Ovary (tissue), 9 donors: ENCODE data around the gene KIAA1191. TPM values are rescaled to one million over a fixed set of nuclear protein-coding genes. Genes with fewer than 3 reads are reported as not detected.
A peak's percentile ranks its signal among the peaks of the same experiment; 100 is the strongest.

Experiments used
- DNase-seq, 5 donors: peaks; one replicate each; pipeline ENCODE4 v3.0.0-alpha.2; 2019 to 2020
- H3K27ac ChIP-seq, 2 donors: fragments of 200-600 bp; one replicate each; pipeline versions ENCODE4 v1.5.1 to v1.8.0; 2019 to 2022
- H3K27me3 ChIP-seq: fragments of 200-600 bp; one replicate; pipeline ENCODE4 v1.8.0; 2022
- H3K36me3 ChIP-seq: fragments of 200-600 bp; sonication (generic); one replicate; pipeline ENCODE4 v1.5.1; 2019
- H3K4me1 ChIP-seq: one replicate; pipeline ENCODE4 v1.8.1; 2013; ENCODE audit warnings: mild to moderate bottlenecking, moderate library complexity; ENCODE audit not compliant: insufficient read depth
- H3K4me3 ChIP-seq: fragments of 200-600 bp; sonication (generic); one replicate; pipeline ENCODE4 v1.5.1; 2017
- H3K9me3 ChIP-seq, 2 donors: fragments of 200-600 bp in 1 of 2; sonication (generic) in 1 of 2; one replicate each; pipeline versions ENCODE4 v1.5.1 to v1.8.1; 2013 to 2019; ENCODE audit warnings: mild to moderate bottlenecking in 1 of 2, moderate library complexity in 1 of 2
- EP300 ChIP-seq: sonication (generic); formaldehyde crosslinking; IDR thresholded peaks from one replicate; pipeline ENCODE4 v1.6.1; 2017; ENCODE audit warnings: antibody characterized with exemption
- POLR2A ChIP-seq: fragments of 450-650 bp; IDR thresholded peaks from one replicate; pipeline ENCODE4 v1.6.1; 2017; ENCODE audit warnings: antibody characterized with exemption, mild to moderate bottlenecking, moderate library complexity
- WGBS, 3 donors: extraction: QIAGEN DNeasy Blood & Tissue Kit in 1 of 3; methylation state at CpG; one replicate each; pipeline versions ENCODE4 v1.1.5 to v1.1.7; 2013 to 2017; 5-methylcytosine and 5-hydroxymethylcytosine counted together
- intact Hi-C, 4 donors: fragments of 100-400 bp; cut with DNase I; formaldehyde crosslinking; loops; one replicate each; pipeline versions ENCODE4 v1.11.0 to v1.15.1; 2022 to 2023
- polyA plus RNA-seq, 2 donors: library from polyadenylated mRNA; stranded (reverse); fragments of 200-250 nt in 1 of 2; fragments of 350-450 nt in 1 of 2; fragmentation: Illumina TruSeq in 1 of 2; extraction: RNeasy Lipid Tissue Mini Kit (QIAGEN cat#74804) in 1 of 2; gene quantifications; one replicate each; pipeline ENCODE4 v1.2.3, GENCODE V29; 2013 to 2014
- total RNA-seq, 7 donors: library from RNA; depleted of rRNA in 2 of 7; stranded (reverse); fragments of >200 nt in 2 of 7; fragmentation: NEBNext Ultra II Directional in 3 of 7; extraction: Animal tissue kit (Norgen Biotek cat#: 25700) in 3 of 7; gene quantifications; one replicate each; pipeline versions ENCODE4 v1.1.0 to v1.2.4, GENCODE V29; 2016 to 2023
- TF ChIP-seq, protein P1 (sequence below), 3 donors: fragments of 450-650 bp in 2 of 3; fragments of 200-600 bp in 1 of 3; IDR thresholded peaks; one replicate each; pipeline versions ENCODE4 v1.5.1 to v1.8.0; 2016 to 2022; ENCODE audit warnings: antibody characterized with exemption in 3 of 3, mild to moderate bottlenecking in 1 of 3
- donor health status: DM: no; HTN: no; CAD: no; lungs with moderate emphysema.
- donor health status: DM: no; HTN: no; CAD: no.
- donor health status: Bipolar disorder and iron deficiency.
- donor health status: DM: yes; HTN: yes; CAD: no.
- donor health status: DM: no; HTN: no; CAD: no.
- donor health status: DM: yes; HTN: yes; CAD: no.

KIAA1191 gene
- total and polyA plus RNA-seq, 9 donors: 87.5 to 166 (median 116) TPM

DNA sequence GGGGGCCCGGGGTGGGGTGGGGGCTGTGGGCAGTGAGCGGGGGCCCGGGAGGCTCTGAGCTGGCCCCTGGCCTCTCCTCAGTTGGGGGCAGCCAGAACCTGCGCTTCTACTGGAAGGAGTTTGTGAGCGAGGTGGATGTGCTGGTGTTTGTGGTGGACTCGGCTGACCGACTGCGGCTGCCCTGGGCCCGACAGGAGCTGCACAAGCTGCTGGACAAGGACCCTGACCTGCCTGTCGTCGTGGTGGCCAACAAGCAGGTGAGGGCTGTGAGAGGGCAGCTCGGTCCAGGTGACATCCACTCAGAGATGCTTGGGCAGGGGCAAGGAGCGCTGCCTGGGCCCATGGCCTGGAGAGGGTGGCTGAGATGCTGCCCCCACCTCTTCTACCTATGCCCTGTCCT, 7.2 kb upstream of the KIAA1191 start:
- Histone ChIP-seq H3K36me3 (no peaks in the 10 kb centered on the region), H3K27ac (no peak overlapping the region), H3K4me3 (no peak overlapping the region), H3K4me1 (peaks cover 11% of the 10 kb centered on the region), H3K27me3 (no peaks in the 10 kb centered on the region), H3K9me3 (no peaks in the 10 kb centered on the region)
- no peak for DNase-seq
- WGBS, 3 donors: 85 to 91% (median 90%) methylated on average over 12 to 13 of the region's 13 CpGs
- intact Hi-C loops: loop anchor here in 1 of 4 donors (10.0 kb wide), 1 partner anchor 194 kb away; no protein-coding TSS in a partner anchor
- no peak for TF ChIP-seq POLR2A
- TF ChIP-seq, protein P1, sequence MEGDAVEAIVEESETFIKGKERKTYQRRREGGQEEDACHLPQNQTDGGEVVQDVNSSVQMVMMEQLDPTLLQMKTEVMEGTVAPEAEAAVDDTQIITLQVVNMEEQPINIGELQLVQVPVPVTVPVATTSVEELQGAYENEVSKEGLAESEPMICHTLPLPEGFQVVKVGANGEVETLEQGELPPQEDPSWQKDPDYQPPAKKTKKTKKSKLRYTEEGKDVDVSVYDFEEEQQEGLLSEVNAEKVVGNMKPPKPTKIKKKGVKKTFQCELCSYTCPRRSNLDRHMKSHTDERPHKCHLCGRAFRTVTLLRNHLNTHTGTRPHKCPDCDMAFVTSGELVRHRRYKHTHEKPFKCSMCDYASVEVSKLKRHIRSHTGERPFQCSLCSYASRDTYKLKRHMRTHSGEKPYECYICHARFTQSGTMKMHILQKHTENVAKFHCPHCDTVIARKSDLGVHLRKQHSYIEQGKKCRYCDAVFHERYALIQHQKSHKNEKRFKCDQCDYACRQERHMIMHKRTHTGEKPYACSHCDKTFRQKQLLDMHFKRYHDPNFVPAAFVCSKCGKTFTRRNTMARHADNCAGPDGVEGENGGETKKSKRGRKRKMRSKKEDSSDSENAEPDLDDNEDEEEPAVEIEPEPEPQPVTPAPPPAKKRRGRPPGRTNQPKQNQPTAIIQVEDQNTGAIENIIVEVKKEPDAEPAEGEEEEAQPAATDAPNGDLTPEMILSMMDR (IDR thresholded peaks at IDR 0.05): no peak
- TF ChIP-seq EP300: no peak

DNA sequence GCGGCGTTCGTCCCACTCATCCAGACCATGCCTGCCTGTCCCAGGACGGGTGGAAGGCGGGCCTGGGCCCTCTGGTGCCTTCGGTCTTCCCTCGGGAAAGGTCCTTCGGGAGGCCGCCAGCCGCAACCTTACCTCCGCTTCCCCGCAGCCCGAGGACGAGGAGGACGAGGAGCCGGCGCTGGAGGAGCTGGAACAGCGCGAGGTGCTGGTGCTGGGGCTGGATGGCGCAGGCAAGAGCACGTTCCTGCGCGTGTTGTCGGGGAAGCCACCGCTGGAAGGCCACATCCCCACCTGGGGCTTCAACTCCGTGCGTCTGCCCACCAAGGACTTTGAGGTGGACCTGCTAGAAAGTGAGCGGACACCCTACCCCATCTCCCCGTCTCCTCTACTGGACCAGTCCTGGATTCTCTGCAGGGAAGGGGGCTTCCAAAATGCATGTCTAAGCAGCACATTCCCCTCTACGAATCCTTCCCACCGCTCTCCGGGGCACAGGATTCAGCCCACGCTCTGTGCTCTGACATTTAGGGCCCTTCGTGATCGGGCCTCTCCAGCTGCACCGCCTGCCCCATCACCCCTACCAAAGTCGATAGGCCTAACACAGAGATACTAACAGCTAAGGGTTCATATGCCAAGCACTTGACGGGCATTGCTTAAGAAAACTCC, 4.8 kb upstream of the KIAA1191 start:
- Histone ChIP-seq H3K36me3 (no peaks in the 10 kb centered on the region), H3K4me3 (peak overlapping the region; percentile 68), H3K27ac (peak overlapping the region in 1 of 2 donors; percentile 92), H3K4me1 (peaks cover 8% of the 10 kb centered on the region), H3K9me3 (no peaks in the 10 kb centered on the region), H3K27me3 (no peaks in the 10 kb centered on the region)
- no peak for DNase-seq
- TF ChIP-seq, protein P1 (IDR thresholded peaks at IDR 0.05): no peak
- TF ChIP-seq POLR2A: no peak
- TF ChIP-seq EP300: no peak
- intact Hi-C loops: loop anchor here in 1 of 4 donors (10.0 kb wide), 1 partner anchor 192 kb away; no protein-coding TSS in a partner anchor
- WGBS, 3 donors: 28 to 43% (median 31%) methylated on average over 38 of the region's 38 CpGs

GRCh38 chr5:176365351-176366231, 4.0 kb upstream of the KIAA1191 start, which contains the start of gene ARL10:
Gene ARL10 (plus strand): TSS chr5:176365487. CDS start chr5:176365564, 77 bp downstream.
- Histone ChIP-seq H3K27ac (peak within 1 kb of the TSS; percentile 88 to 92), H3K9me3 (no peaks in the 10 kb centered on the region), H3K27me3 (no peaks in the 10 kb centered on the region), H3K4me3 (peak within 1 kb of the TSS; percentile 68), H3K4me1 (peaks cover 8% of the 10 kb centered on the region), H3K36me3 (no peaks in the 10 kb centered on the region)
- peak; percentile 61 to 83 (median 75) for DNase-seq
- intact Hi-C loops: loop anchor here in 1 of 4 donors (10.0 kb wide), 1 partner anchor 191 kb away; no protein-coding TSS in a partner anchor
- TF ChIP-seq, protein P1 (IDR thresholded peaks at IDR 0.05): no peak
- TF ChIP-seq EP300 (no peak), POLR2A (no peak)
- WGBS, 3 donors: 0 to 1% (median 0%) methylated on average over 85 to 108 of the region's 108 CpGs

GRCh38 chr5:176364765-176365350, 3.3 kb upstream of the KIAA1191 start:
- H3K27ac ChIP-seq: peak overlapping the region; percentile 88 to 92
- H3K4me1 ChIP-seq: peaks cover 8% of the 10 kb centered on the region
- no peaks in the 10 kb centered on the region for H3K9me3 ChIP-seq

More at GRCh38 chr5:176364765-176365350, 3.3 kb upstream of the KIAA1191 start:
- 21 to 25% (median 22%) methylated on average over 23 to 28 of the region's 28 CpGs for WGBS, 3 donors
- Histone ChIP-seq H3K36me3 (no peaks in the 10 kb centered on the region), H3K4me3 (peak overlapping the region; percentile 68), H3K27me3 (no peaks in the 10 kb centered on the region)
- DNase-seq: peak in 3 of 5 donors; percentile 20 to 40 (median 34)
- TF ChIP-seq EP300 (no peak), POLR2A (no peak)
- TF ChIP-seq, protein P1 (IDR thresholded peaks at IDR 0.05): no peak
- intact Hi-C loops: loop anchor here in 1 of 4 donors (10.0 kb wide), 1 partner anchor 190 kb away; no protein-coding TSS in a partner anchor
